ENCODE data around the gene SOX8. TPM values are rescaled to one million over a fixed set of nuclear protein-coding genes. Genes with fewer than 3 reads are reported as not detected.

SOX8 gene
- polyA plus RNA-seq, 1 experiment: 0.04 TPM

DNA sequence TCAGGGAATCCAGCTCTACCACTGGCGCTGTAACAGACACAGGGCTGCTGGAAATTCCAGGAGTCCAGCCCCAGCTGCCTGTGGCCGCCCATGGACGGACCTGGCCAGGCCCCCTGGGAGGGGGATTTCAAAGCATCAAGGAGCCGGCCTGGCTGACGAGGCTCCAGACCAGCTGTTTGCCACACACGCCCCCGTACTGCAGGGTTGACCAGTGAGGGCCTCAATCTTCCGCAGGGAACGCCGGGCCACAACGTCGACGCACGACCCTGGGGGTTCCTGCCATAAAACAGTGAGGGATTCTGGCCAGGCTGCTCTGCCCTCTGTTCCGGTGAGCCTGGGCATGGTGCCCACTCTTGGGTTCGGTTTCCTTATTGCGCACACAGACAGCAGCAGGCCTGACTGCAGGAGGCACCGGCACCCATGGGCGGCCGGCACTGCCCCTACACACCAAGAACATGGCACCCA lies 14.5 kb upstream of the SOX8 start:
- no peak for DNase-seq (ENCODE audit: low read depth)
- H3K27me3 ChIP-seq (ENCODE audit: control insufficient read depth, insufficient read depth, low read length): no peaks in the 10 kb centered on the region
- ChIA-PET CTCF (interaction anchor here (0.6 kb wide), 1 partner anchor 26 kb away, joined by 4 read pairs; no protein-coding TSS in a partner anchor), POLR2A (no interaction called here)
- TF ChIP-seq, protein P1, sequence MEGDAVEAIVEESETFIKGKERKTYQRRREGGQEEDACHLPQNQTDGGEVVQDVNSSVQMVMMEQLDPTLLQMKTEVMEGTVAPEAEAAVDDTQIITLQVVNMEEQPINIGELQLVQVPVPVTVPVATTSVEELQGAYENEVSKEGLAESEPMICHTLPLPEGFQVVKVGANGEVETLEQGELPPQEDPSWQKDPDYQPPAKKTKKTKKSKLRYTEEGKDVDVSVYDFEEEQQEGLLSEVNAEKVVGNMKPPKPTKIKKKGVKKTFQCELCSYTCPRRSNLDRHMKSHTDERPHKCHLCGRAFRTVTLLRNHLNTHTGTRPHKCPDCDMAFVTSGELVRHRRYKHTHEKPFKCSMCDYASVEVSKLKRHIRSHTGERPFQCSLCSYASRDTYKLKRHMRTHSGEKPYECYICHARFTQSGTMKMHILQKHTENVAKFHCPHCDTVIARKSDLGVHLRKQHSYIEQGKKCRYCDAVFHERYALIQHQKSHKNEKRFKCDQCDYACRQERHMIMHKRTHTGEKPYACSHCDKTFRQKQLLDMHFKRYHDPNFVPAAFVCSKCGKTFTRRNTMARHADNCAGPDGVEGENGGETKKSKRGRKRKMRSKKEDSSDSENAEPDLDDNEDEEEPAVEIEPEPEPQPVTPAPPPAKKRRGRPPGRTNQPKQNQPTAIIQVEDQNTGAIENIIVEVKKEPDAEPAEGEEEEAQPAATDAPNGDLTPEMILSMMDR (IDR thresholded peaks at IDR 0.05; ENCODE audit: insufficient read depth, low read depth, low read length): no peak
- H3K36me3 ChIP-seq (ENCODE audit: control insufficient read depth, insufficient read depth, low read length): peaks cover 2% of the 10 kb centered on the region
- no peak overlapping the region for H3K4me3 ChIP-seq (ENCODE audit: low read depth, low read length)

DNA sequence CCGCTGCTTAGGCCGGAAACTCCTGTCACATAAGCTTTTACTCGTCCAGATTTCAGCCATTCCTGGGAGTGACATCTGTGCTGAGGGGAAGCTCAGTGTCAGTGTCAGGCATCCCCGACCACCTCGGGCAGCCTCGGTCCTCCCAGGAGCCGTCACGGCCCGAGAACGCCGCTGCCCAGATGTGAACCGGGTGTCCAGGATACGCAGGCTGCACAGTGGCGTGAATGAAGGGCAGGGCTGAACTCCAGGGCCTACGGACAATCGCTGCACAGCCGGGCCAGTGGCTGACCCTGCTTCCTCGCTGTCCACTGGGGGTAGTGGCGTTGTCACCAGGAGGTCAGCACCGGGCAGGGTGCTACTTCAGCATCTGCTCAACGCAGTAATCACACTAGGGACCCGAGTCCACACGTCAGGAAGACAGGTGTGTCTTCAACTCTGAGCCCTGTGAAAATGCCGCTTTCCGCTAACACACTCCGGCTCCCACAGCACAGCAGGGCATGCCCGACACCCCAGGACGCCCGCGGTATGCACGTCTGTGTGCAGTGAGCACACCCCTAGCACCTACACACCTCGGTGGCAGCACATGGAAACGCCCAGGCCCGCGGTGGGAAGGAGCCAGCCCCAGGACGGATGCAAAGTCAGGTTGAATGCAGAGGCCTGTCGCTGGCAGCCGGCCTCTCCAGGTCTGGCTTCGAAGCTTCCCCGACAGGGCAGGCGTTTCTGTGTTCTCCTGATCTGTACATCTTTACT lies 13.8 kb upstream of the SOX8 start:
- TF ChIP-seq, protein P1 (IDR thresholded peaks at IDR 0.05; ENCODE audit: insufficient read depth, low read depth, low read length): no peak
- peaks cover 2% of the 10 kb centered on the region for H3K36me3 ChIP-seq (ENCODE audit: control insufficient read depth, insufficient read depth, low read length)
- H3K27me3 ChIP-seq (ENCODE audit: control insufficient read depth, insufficient read depth, low read length): no peaks in the 10 kb centered on the region
- no peak for DNase-seq (ENCODE audit: low read depth)
- no peak overlapping the region for H3K4me3 ChIP-seq (ENCODE audit: low read depth, low read length)
- CTCF ChIA-PET: no interaction called here
- POLR2A ChIA-PET: no interaction called here

DNA sequence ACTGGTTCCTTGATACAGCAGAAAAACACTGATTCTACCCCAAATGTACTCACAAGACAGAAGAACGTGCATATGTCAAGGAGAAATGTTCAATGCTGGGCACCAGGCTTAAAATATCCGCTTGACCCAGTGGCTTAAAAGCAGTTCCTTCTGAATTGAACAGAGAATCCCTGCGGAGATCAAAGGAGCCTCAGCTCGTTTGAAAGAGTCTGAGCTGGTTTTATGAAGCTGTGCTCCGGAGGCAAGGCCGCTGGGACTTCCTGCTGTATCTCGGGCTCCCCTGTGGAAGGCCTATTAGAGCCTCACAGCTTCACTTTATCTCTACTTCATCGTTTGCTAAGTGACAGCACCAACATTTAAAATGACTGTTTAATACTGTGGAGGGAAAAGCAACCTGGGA lies 12.9 kb upstream of the SOX8 start:
- CTCF ChIA-PET: interaction anchor here (0.6 kb wide), 1 partner anchor 1054 kb away, joined by 3 read pairs; no protein-coding TSS in a partner anchor
- no peaks in the 10 kb centered on the region for H3K27me3 ChIP-seq (ENCODE audit: control insufficient read depth, insufficient read depth, low read length)
- TF ChIP-seq, protein P1 (IDR thresholded peaks at IDR 0.05; ENCODE audit: insufficient read depth, low read depth, low read length): no peak
- POLR2A ChIA-PET: no interaction called here
- no peak for DNase-seq (ENCODE audit: low read depth)
- no peak overlapping the region for H3K4me3 ChIP-seq (ENCODE audit: low read depth, low read length)
- peaks cover 2% of the 10 kb centered on the region for H3K36me3 ChIP-seq (ENCODE audit: control insufficient read depth, insufficient read depth, low read length)

DNA sequence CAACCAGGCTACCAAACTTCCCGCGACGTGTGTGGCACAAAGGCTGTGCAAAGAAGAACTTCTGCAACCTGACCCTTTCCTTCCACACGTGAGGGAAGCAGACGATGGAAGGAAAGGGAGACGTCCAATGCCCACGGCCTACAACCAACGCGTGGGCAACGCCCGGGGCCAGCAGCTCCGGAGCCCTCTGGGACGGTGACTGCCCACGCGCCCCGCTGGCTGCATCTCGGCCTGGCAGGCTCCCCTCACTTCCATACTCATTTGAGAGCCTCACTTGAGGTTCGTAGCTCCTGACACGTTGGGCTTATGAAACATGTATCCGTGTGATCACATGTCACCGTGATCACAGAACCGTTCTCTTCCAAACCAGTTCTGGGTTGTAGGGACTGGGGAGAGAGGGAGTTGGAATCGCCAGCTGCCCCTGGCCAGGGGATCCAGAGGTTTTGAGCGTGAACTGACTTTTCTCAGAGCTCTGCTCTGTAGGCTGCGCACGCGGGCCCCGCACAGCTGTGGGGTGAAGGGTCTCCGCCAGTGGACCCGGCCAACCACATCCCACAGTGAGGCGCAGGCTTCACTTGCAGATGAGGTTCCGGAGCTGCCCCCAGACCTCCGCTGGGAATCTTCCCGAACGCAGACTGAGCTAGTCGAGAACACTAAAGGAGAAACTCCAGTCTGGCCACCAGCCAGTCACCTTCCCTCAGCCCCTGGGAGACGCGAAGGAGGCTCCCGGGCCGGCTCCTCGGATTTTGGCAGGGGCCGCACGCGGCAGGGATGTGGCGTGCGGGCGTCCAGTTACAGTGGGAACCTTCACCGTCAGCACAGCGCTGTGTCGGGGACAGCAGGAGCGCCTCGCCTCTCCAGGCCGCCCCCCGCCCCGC lies 11.8 kb upstream of the SOX8 start:
- ChIA-PET CTCF (no interaction called here), POLR2A (no interaction called here)
- TF ChIP-seq, protein P1 (IDR thresholded peaks at IDR 0.05; ENCODE audit: insufficient read depth, low read depth, low read length): no peak

DNA sequence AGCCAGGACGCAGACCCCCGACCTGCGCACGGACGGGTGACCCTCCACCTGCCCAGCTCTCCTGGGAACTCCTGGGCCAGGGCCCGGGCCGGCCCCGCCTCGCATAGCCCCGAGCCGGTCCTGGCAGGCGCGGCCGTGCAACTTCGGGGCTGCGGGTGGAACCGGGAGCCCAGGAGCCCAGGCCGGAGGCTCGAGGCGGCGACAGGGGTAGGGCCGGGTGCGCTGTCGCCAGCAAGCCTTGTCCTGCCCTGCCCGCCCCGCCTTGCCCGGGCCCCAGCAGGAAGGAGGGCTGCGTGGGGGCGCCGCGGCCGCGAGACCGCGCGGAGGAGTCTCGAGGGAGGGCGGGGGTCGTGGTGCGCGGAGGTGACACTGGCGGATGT lies 11.2 kb upstream of the SOX8 start:
- H3K36me3 ChIP-seq (ENCODE audit: control insufficient read depth, insufficient read depth, low read length): peaks cover 2% of the 10 kb centered on the region; the same call in 1 of the 2 replicates
- ChIA-PET POLR2A (no interaction called here), CTCF (no interaction called here)
- no peak for DNase-seq (ENCODE audit: low read depth)
- H3K27me3 ChIP-seq (ENCODE audit: control insufficient read depth, insufficient read depth, low read length): peaks cover 3% of the 10 kb centered on the region
- H3K4me3 ChIP-seq (ENCODE audit: low read depth, low read length): peak overlapping the region; percentile 84
- TF ChIP-seq, protein P1 (IDR thresholded peaks at IDR 0.05; ENCODE audit: insufficient read depth, low read depth, low read length): no peak

More for the DNA sequence above, 11.8 kb upstream of the SOX8 start:
- no peaks in the 10 kb centered on the region; the same call in 1 of the 2 replicates for H3K27me3 ChIP-seq (ENCODE audit: control insufficient read depth, insufficient read depth, low read length)
- DNase-seq (ENCODE audit: low read depth): no peak
- H3K36me3 ChIP-seq (ENCODE audit: control insufficient read depth, insufficient read depth, low read length): peaks cover 2% of the 10 kb centered on the region
- peak overlapping the region; percentile 84 for H3K4me3 ChIP-seq (ENCODE audit: low read depth, low read length)
